ENCODE measurements around the gene NALF2. TPM values are rescaled to one million over a fixed set of nuclear protein-coding genes. Genes with fewer than 3 reads are reported as not detected.

The NALF2 gene
- total and polyA plus RNA-seq, 2 donors (not counting 1 experiment from before 2014, with no cell fraction given): not detected

- no peak overlapping the region for H3K4me3 Mint-ChIP-seq
- Histone ChIP-seq H3K27ac (ENCODE audit: low read length in 2 of 2) (no peak overlapping the region), H3K9ac (ENCODE audit: low read length) (no peak overlapping the region), H3K27me3 (replicated peaks in 1 of 4; ENCODE audit: control extremely low read depth in 1 of 4, control insufficient read depth in 3 of 4, insufficient read depth in 4 of 4, low read length in 3 of 4) (peaks cover 0 to 2% (median 0%) of the 10 kb centered on the region in 4 experiments), H3K4me1 (ENCODE audit: control insufficient read depth in 2 of 2, insufficient read depth in 2 of 2, low read length in 2 of 2) (no peaks in the 10 kb centered on the region), H3K9me3 (ENCODE audit: control extremely low read depth in 1 of 3, control insufficient read depth in 2 of 3, insufficient read depth in 1 of 3, low read length in 2 of 3) (no peaks in the 10 kb centered on the region), H3K4me3 (ENCODE audit: control extremely low read depth in 1 of 5, extremely low read depth in 1 of 5, insufficient read depth in 1 of 5, low read depth in 2 of 5, low read length in 4 of 5) (no peak overlapping the region), H3K79me2 (ENCODE audit: control insufficient read depth, insufficient read depth, low read length) (no peaks in the 10 kb centered on the region), H4K20me1 (ENCODE audit: control insufficient read depth, insufficient read depth, low read length, poor library complexity, severe bottlenecking) (no peaks in the 10 kb centered on the region), H2AFZ (ENCODE audit: insufficient read depth, low read depth, low read length, poor library complexity, severe bottlenecking) (no peak overlapping the region), H3K4me2 (replicated peaks; ENCODE audit: low read depth, low read length, poor library complexity, severe bottlenecking) (no peak overlapping the region), H3K36me3 (replicated peaks in 1 of 2; ENCODE audit: control extremely low read depth in 1 of 2, control insufficient read depth in 1 of 2, extremely low read depth in 1 of 2, insufficient read depth in 2 of 2, low read length in 1 of 2) (no peaks in the 10 kb centered on the region)
- H3K4me1 Mint-ChIP-seq: no peaks in the 10 kb centered on the region
- ATAC-seq (ENCODE audit: low read depth) (no peak), DNase-seq (no peak)
- H3K9me3 Mint-ChIP-seq (ENCODE audit: insufficient read depth): no peaks in the 10 kb centered on the region
- ChIA-PET POLR2A (no interaction called here), CTCF (no interaction called here)
- H3K27me3 Mint-ChIP-seq: peaks cover 17% of the 10 kb centered on the region
- no peak overlapping the region for H3K27ac Mint-ChIP-seq
- intact Hi-C loops (cut with micrococcal nuclease): no loop called here
- TF ChIP-seq EZH2 (IDR thresholded peaks at IDR 0.05; ENCODE audit: borderline replicate concordance, insufficient read depth, low read depth, low read length, poor library complexity, severe bottlenecking) (no peak), CTCF (IDR thresholded peaks at IDR 0.05) (no peak)
- 0% methylated on average over 1 of the region's 4 CpGs for WGBS (ENCODE audit: insufficient coverage)
Measured at GRCh38 chrX:69523314-69523713, 19.2 kb downstream of the NALF2 start.

- CTCF ChIA-PET: no interaction called here
- H3K9me3 Mint-ChIP-seq (ENCODE audit: insufficient read depth): no peaks in the 10 kb centered on the region
- TF ChIP-seq EZH2 (IDR thresholded peaks at IDR 0.05; ENCODE audit: borderline replicate concordance, insufficient read depth, low read depth, low read length, poor library complexity, severe bottlenecking): no peak
- TF ChIP-seq CTCF (IDR thresholded peaks at IDR 0.05): no peak
- DNase-seq (no peak), ATAC-seq (ENCODE audit: low read depth) (no peak)
- Histone ChIP-seq H3K27me3 (replicated peaks in 1 of 4; ENCODE audit: control extremely low read depth in 1 of 4, control insufficient read depth in 3 of 4, insufficient read depth in 4 of 4, low read length in 3 of 4) (peaks cover 0 to 2% (median 0%) of the 10 kb centered on the region in 4 experiments), H3K36me3 (replicated peaks in 1 of 2; ENCODE audit: control extremely low read depth in 1 of 2, control insufficient read depth in 1 of 2, extremely low read depth in 1 of 2, insufficient read depth in 2 of 2, low read length in 1 of 2) (no peaks in the 10 kb centered on the region), H3K27ac (ENCODE audit: low read length in 2 of 2) (no peak overlapping the region), H3K79me2 (ENCODE audit: control insufficient read depth, insufficient read depth, low read length) (no peaks in the 10 kb centered on the region), H4K20me1 (ENCODE audit: control insufficient read depth, insufficient read depth, low read length, poor library complexity, severe bottlenecking) (no peaks in the 10 kb centered on the region), H3K9ac (ENCODE audit: low read length) (no peak overlapping the region), H3K4me1 (ENCODE audit: control insufficient read depth in 2 of 2, insufficient read depth in 2 of 2, low read length in 2 of 2) (no peaks in the 10 kb centered on the region), H3K9me3 (ENCODE audit: control extremely low read depth in 1 of 3, control insufficient read depth in 2 of 3, insufficient read depth in 1 of 3, low read length in 2 of 3) (no peaks in the 10 kb centered on the region), H2AFZ (ENCODE audit: insufficient read depth, low read depth, low read length, poor library complexity, severe bottlenecking) (no peak overlapping the region), H3K4me3 (ENCODE audit: control extremely low read depth in 1 of 5, extremely low read depth in 1 of 5, insufficient read depth in 1 of 5, low read depth in 2 of 5, low read length in 4 of 5) (no peak overlapping the region), H3K4me2 (replicated peaks; ENCODE audit: low read depth, low read length, poor library complexity, severe bottlenecking) (no peak overlapping the region)
- no peak overlapping the region for H3K27ac Mint-ChIP-seq
- WGBS (ENCODE audit: insufficient coverage): no CpG with 5 or more reads among the region's 7 CpGs
- peaks cover 17% of the 10 kb centered on the region for H3K27me3 Mint-ChIP-seq
- POLR2A ChIA-PET: no interaction called here
- H3K4me1 Mint-ChIP-seq: no peaks in the 10 kb centered on the region
- no peak overlapping the region for H3K4me3 Mint-ChIP-seq
- intact Hi-C loops (cut with micrococcal nuclease): no loop called here
Measured at GRCh38 chrX:69524781-69525363, 20.7 kb downstream of the NALF2 start.
